Cardiac muscle cell (in vitro differentiated cells and primary cell): Measurements from ENCODE around the gene SNX9. TPM values are rescaled to one million over a fixed set of nuclear protein-coding genes. Genes with fewer than 3 reads are reported as not detected.
"Not testable (repeated sequence)": the region's sequence is repeated elsewhere in the genome, so short reads cannot be mapped to it uniquely, and the experiment has no call there.

ENCODE experiments used
- DNase-seq, 2 donors: peaks; one replicate each; pipeline versions ENCODE4 v3.0.0 to v3.0.0-alpha.2; 2010 to 2017; ENCODE audit warnings: low read depth in 1 of 2, low spot score in 1 of 2
- H3K27ac ChIP-seq: fragments of 200-600 bp; sonication (generic); 2 replicates; pipeline ENCODE4 v1.5.1; 2016
- H3K27me3 ChIP-seq: fragments of 200-600 bp; sonication (generic); 2 replicates; pipeline ENCODE4 v1.6.0; 2016; ENCODE audit warnings: control low read depth
- H3K36me3 ChIP-seq: fragments of 200-600 bp; sonication (generic); 2 replicates; pipeline ENCODE4 v1.5.1; 2016; ENCODE audit warnings: control low read depth
- H3K4me1 ChIP-seq: fragments of 200-600 bp; sonication (generic); 2 replicates; pipeline ENCODE4 v1.8.1; 2017; ENCODE audit warnings: low read depth, mild to moderate bottlenecking, mixed run types
- H3K4me3 ChIP-seq: fragments of 200-600 bp; sonication (generic); 2 replicates; pipeline ENCODE4 v1.5.1; 2016; ENCODE audit warnings: mild to moderate bottlenecking
- H3K9me3 ChIP-seq: fragments of 200-600 bp; sonication (generic); 2 replicates; pipeline ENCODE4 v1.5.1; 2017; ENCODE audit warnings: low read depth, mild to moderate bottlenecking, control low read depth
- polyA plus RNA-seq: library from polyadenylated mRNA; unstranded; fragments of >200 nt; fragmentation: Nextera tagmentation; extraction: Ambion mirVana; gene quantifications from 2 replicates; pipeline ENCODE4 v1.2.1, GENCODE V29; 2016
- total RNA-seq: library from RNA; depleted of rRNA; stranded (reverse); fragments of >200 nt; gene quantifications from 2 replicates; pipeline ENCODE4 v1.2.3, GENCODE V29; 2016
- TF ChIP-seq, protein P1 (sequence below): IDR thresholded peaks from 2 replicates; pipeline ENCODE4 v1.5.1; 2012; ENCODE audit warnings: low read depth, mild to moderate bottlenecking, low read length

Gene SNX9
- total and polyA plus RNA-seq, 2 experiments from 2014 or later = 23.9 to 27.0 TPM

DNA sequence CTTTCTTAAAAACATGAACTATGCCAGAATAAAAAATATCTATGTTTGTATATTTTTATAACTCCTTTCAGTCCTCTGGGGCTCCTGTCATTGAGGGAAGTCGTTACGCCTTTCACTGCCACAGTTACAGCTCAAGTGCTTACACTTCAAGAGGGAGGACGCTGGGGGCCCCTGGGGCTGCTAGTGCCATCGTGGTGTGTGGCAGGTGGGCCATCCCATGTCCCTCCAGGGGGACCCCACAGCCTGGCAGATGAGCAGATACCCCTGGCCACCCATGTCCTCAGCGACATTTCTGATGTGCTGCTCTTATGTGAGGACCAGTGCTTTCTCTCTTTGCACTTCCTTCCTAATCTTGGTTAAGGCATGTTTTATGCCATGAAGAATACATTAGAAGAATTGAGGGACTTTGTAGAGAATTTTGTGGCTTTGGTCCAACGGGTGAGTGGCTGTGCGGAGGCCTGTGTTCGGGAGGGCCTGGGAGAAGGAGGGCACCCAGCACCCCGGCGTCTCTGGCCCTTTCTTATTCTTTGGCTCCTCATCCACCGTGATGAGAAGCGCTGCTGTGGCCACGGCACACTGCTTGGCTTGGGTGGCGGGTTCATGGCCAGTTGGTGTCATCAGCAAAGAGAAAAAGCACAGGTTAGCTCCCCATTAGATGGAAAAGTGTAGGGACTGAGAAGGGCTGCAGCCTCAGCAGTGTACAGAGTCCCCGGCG lies 120.4 kb downstream of the SNX9 start:
- Histone ChIP-seq H3K4me3 (no peak overlapping the region), H3K9me3 (no peaks in the 10 kb centered on the region), H3K36me3 (peaks cover 31% of the 10 kb centered on the region), H3K27me3 (no peaks in the 10 kb centered on the region), H3K4me1 (peaks cover 18% of the 10 kb centered on the region), H3K27ac (no peak overlapping the region)
- DNase-seq = peak in 1 of 2 donors; percentile 26
- TF ChIP-seq, protein P1, sequence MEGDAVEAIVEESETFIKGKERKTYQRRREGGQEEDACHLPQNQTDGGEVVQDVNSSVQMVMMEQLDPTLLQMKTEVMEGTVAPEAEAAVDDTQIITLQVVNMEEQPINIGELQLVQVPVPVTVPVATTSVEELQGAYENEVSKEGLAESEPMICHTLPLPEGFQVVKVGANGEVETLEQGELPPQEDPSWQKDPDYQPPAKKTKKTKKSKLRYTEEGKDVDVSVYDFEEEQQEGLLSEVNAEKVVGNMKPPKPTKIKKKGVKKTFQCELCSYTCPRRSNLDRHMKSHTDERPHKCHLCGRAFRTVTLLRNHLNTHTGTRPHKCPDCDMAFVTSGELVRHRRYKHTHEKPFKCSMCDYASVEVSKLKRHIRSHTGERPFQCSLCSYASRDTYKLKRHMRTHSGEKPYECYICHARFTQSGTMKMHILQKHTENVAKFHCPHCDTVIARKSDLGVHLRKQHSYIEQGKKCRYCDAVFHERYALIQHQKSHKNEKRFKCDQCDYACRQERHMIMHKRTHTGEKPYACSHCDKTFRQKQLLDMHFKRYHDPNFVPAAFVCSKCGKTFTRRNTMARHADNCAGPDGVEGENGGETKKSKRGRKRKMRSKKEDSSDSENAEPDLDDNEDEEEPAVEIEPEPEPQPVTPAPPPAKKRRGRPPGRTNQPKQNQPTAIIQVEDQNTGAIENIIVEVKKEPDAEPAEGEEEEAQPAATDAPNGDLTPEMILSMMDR = no peak

DNA sequence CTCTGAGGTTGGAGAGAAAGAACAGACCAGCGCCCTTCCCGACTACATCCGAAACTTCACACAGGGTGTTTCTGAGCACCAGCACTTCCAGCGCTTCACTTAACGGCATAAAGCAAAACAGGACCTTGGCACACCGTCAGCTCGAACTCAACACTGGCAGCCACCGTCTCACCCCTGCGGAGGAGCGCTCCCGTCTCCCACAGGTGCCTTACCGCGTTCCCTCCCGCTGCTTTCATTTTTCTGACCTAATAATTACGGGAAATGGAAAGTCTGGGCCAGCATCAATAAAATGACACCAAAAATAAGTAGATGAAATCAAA lies 120.9 kb downstream of the SNX9 start:
- Histone ChIP-seq H3K27me3 (no peaks in the 10 kb centered on the region), H3K9me3 (no peaks in the 10 kb centered on the region), H3K27ac (no peak overlapping the region), H3K36me3 (peaks cover 25% of the 10 kb centered on the region), H3K4me1 (peaks cover 18% of the 10 kb centered on the region), H3K4me3 (no peak overlapping the region)
- TF ChIP-seq, protein P1 = no peak
- DNase-seq = no peak

DNA sequence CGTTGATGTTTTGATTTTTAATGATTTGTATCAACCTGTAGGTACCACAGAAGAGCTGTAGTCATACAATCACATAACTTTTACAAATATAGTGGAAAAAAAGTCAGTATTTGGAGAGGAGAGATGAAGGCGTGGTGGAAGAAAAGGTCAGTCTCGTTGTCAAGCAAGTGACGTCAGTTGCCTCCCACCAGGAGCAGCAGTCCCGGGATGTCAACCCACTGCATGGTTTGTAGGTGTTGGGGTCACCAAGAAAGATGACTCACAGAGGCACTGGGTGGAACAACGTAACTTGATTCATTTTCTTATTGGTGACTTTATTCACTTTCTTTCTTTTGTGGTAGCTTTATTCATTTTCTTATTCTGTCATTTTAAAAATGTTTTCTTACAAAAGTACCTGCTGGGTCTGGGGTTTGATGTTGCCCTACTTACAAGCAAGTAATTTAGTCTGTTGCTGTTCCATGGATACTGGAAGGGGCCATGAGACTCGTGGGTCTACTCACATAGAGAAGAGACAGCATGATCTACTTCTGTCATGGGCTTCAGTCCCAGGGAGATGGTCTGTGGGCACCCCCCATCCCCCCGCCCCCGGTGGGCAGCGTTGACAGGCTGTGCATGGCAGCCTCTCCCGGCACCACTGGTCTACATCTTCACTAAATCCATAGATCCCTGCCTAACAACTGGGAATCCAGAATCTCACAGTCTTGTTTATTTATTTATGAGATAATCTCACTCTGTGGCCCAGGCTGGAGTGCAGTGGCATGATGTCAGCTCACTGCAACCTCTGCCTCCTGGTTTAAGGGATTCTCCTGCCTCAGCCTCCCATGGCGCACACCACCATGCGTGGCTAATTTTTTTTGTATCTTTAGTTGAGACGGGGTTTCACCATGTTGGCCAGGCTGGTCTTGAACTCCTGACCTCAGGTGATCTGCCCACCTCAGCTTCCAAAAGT lies 122.2 kb downstream of the SNX9 start:
- DNase-seq = no peak
- Histone ChIP-seq H3K27me3 (no peaks in the 10 kb centered on the region), H3K4me1 (peaks cover 18% of the 10 kb centered on the region), H3K4me3 (no peak overlapping the region), H3K9me3 (no peaks in the 10 kb centered on the region), H3K36me3 (peaks cover 22% of the 10 kb centered on the region), H3K27ac (no peak overlapping the region)
- TF ChIP-seq, protein P1 = no peak

DNA sequence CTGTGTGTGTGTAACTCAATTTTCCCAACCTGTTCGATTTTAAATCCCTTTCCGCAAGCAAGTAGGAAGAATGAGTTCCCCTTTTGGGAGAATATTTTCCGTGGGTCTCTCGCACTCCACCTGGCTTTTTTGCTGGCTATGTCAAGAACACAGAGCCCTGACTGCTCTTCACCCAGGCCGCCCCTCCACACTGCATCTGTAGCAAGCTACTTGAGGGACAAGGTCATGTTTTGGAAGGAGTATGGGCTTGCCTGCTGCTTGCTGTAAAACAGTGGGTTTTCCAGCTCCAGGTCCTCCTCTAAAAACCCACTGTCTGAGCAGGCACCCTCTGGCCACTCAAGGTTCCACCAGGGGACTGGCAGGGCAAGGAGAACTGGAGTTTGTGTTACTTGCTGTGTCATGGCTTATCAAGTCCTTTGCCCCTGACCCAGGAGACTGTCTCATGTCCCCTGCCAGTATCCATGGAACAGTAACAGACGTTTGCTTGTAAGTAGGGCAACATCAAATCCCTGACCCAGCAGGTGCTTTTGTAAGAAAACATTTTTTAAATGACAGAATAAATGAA lies 123.1 kb downstream of the SNX9 start:
- Histone ChIP-seq H3K4me1 (peaks cover 18% of the 10 kb centered on the region), H3K27ac (no peak overlapping the region), H3K9me3 (no peaks in the 10 kb centered on the region), H3K4me3 (no peak overlapping the region), H3K27me3 (no peaks in the 10 kb centered on the region), H3K36me3 (peaks cover 15% of the 10 kb centered on the region)
- no peak for DNase-seq
- TF ChIP-seq, protein P1 = no peak

DNA sequence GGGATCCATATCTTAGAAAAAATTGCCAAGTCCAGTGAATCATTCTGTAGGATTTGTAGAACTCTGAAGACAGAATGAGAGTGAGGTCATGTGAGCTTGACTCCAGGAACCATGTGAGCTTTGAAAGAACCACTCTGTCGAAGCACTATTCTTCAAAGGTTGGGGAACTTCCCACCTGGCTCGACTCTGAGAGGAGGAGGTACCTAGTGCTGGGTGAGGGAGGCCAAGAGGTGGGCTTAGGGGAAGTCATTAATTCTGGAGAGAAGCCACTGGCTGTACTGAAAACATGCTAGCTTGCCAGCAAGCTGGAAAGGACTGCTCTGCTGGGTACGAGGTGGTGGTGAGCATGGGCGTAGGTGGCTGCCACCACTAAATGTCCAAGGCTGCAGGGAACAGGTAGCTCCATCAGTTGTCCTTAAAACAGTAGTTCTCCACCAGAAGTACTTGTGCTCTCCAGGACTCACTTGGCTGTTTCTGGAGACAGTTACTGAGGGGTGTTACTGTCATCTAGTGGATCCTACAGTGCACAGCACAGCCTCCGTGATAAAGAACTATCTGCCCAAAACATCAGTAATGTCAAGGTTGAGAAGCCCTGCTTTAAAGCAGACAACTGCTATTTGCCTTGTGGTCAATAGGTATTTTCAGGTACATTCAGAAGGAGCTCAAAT lies 124.0 kb downstream of the SNX9 start:
- peaks cover 8% of the 10 kb centered on the region for H3K36me3 ChIP-seq
- H3K4me1 ChIP-seq = peaks cover 17% of the 10 kb centered on the region
- no peaks in the 10 kb centered on the region for H3K27me3 ChIP-seq
- TF ChIP-seq, protein P1 = peak; percentile 37
- H3K9me3 ChIP-seq = no peaks in the 10 kb centered on the region
- peak in 1 of 2 donors; percentile 26 for DNase-seq
- no peak overlapping the region for H3K4me3 ChIP-seq
- no peak overlapping the region for H3K27ac ChIP-seq

DNA sequence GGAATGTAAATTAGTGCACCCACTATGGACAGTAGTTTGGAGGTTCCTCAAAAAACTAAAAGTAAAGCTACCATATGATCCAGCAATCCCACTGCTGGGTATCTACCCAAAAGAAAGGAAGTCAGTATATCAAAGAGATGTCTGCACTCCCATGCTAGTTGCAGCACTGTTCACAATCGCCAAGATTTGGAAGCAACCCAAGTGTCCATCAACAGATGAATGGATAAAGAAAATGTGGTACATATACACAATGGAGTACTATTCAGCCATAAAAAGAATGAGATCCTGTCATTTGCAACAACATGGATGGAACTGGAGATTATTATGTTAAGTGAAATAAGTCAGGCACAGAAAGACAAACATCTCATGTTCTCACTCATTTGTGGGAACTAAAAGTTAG lies 127.9 kb downstream of the SNX9 start:
- H3K4me1 ChIP-seq, H3K9me3 ChIP-seq, H3K36me3 ChIP-seq, DNase-seq, H3K4me3 ChIP-seq, H3K27me3 ChIP-seq, H3K27ac ChIP-seq: not testable (repeated sequence)
